ENCODE results near the gene JAG2.
A peak's percentile ranks its signal among the peaks of the same experiment; 100 is the strongest.

JAG2 gene

DNA sequence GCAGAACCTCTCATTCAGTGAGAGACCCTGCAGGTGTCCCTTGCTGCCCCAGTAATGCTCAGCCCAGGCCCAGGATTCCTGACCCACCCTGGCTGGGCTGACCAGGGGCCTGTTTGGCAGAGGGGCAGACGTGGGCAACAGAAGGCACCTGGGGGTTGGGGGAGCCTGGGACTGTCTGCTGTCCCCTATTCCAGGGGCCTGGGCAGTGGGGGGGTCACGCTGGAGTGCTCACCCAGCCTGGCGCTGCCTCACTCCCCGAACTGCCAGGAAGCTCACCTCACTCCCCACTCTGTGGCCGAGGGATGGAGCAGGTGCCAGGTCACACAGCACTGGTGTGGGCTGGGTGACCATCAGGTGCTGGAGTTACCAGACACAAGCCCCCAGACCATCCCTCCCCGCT is 35.1 kb upstream of the JAG2 start:
- DNase-seq (ENCODE audit: low read depth in 2 of 2), result no peak

DNA sequence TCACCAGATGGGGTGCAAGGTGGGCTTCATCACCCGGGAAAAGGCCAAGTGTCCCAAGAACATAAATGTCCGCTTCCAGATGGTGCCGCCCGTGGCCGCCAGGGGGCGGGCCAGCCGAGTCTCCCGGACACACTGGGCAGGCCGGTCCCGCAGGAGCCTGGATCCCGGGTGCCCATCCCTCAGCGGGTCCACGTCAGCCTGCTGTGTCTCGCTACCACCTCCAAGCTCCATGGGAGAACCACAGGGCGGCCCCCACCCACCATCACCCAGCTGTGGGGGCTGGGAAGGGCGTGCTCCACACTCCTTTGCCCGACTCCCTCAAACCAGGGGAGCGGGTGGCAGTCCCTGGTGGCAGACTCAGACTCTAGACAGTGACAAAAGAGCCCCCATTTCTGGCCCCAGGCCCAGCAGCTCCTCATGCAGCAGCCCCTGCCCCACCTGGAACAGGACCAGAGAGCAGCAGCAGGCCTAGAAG is 34.5 kb upstream of the JAG2 start:
- peak; percentile 18 to 25 for DNase-seq (ENCODE audit: low read depth in 2 of 2)

DNA sequence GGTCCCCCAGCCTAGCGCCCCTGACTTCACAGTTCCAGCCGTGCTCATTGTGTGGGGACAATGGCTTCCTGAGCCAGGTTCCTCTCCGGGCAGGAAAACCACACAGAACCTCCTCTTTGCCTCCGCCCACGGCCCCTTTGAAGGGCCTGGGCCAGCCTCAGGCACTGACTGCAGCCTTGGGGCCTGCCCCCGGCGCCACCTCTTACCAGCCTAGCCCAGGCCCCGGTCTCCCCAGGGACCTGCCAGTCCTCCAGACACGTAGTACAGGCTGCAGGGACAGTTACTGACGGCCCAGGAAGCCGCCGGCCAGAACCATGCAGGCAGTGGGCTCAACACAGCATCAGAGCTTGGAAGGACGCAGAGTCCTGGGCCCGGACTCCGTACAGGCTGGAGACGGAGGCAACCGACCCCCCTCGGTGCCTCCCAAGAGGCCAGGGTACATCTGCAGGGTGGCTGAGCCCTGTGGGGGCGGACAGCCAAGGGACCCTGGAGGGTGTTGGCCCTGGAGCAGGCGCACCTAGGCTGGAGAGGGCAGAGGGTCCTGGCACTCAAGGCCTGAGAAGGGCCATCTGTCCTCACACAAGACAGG is 33.4 kb upstream of the JAG2 start:
- no peak for DNase-seq (ENCODE audit: low read depth in 2 of 2)

DNA sequence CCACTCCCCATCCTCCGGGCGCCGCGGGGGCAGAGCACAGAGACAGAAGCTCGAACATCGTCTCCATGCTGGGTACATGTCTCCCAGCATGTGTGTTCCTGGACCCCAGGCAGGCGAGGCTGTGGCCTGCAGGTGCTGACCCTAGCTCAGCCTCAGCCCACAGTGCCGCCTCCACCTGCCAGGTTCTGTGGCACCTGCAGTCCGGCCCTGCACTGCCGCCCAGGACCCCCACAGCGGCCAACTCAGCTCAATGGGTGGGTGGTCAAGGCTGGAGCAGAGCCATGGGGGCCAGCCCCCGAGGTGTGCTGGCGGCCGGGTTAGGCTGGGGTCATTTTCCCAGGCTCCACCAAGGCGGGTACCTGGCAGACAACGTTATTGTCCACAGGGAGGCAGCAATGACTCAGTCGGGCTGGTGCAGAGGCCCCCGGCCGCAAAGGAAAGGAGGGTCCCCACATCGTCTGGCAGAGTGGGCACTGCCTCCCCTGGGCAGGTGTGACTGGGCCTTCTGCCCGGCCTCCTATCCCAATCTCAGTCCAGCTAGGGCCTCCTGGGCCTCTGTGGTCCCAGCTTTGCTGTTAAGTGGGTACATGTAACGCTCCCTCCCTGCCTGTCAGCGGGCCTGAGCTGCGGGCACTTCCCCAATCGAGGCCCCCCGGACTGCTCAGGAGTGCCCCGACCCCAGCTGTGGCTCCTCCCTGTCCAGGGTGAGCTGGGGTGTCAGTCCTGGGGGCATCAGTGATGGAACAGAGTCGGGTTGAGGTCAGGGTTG is 32.8 kb upstream of the JAG2 start:
- no peak for DNase-seq (ENCODE audit: low read depth in 2 of 2)

DNA sequence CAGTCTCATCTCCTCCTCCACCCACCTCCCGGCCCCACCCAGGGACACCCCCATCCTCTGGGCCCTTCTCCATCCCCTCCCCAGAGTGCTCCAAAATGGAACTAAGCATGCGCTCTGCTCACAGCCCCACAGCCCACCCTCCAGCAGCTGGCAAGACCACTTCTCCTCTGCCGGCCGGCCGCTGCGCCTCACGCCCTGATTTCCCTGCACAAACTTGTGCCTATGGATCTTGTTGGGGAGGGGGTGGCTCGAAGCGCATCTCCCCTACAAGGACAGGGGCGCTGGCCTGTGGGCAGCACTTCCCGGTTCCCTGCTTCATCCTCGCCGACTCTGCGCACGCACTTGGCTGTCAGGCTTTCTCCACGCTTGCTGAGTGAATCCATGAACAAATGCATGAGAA is 32.1 kb upstream of the JAG2 start:
- DNase-seq (ENCODE audit: low read depth in 2 of 2), result no peak

DNA sequence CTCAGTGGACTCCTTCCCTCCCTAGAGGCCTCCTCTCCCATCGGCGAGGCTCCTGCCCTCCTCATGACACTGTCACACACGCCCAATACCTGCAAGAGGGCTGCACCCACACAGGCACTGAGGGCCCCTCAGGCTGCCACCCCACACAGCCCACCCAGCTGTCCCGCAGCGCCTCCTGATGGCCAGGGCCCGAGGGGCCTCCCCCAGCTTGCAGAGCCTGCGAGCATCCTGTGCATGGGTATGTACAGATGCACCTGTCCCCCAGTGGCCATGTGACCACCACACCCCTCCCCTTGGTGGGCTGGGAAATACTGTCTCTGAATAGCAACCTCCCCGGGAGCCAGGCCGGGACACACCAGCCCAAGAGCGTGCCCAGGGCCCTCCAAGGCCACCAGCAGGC is 31.5 kb upstream of the JAG2 start:
- DNase-seq (ENCODE audit: low read depth in 2 of 2), result no peak

DNA sequence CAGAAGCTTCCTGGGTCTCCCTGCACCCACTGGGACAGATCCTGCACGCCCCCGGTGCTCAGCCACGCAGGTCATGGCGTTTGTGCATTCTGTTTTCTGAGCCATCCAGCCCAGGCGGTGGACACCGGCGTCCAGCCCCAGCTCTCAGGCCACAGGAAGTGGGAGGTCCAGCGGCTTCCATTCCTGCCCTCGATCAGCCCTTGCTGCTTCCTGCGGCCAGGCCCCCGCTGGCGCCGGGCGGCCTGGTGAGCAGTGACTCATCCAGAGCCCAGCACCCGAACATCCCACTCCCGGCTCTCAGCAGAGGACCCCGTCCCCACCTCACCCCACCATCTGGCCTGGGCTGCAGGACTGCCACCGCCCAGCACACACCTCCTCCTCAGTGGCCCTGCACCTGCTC is 30.5 kb upstream of the JAG2 start:
- no peak for DNase-seq (ENCODE audit: low read depth in 2 of 2)

DNA sequence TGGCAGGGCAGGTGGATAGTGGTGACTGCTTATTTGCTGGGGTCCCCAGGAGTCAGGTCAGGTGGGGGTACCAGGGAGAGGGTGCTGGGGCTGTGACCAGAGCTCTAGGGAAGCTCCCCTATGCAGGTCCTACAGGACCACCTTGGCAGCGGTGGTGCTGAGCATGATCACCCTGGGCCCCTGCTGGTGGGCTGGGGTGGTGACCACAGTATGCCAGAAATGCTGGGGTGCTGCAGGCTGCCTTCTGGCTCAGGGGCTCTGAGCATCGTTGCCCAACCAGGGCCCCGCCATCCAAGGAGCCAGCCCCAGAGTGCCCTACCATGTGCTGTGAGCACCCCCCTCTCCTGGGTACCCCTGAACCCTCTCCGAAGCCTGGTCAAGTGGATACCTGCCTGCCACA is 30.0 kb upstream of the JAG2 start:
- DNase-seq (ENCODE audit: low read depth in 2 of 2), result no peak

DNA sequence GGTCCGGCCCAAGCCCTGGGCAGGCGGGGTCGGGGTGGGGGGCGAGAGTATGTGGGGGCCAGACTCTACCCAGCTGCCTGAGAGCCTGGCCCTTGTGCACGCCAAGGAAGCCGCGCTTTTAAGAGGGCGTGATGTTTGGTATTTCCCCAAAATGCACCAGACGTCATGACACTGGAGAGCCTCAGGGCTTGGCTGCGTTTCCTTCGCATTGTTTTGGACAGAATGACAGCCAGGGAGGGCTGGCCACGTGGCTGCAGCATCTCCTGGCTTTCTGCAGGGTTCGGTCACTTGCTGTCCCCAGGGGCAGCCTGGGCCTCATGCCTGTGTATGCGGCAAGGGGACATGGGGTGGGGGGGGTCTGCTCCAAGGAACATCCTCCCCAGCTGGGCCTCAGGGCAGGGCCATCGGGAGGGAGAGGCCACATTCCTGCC is 28.6 kb upstream of the JAG2 start:
- no peak for DNase-seq (ENCODE audit: low read depth in 2 of 2)

DNA sequence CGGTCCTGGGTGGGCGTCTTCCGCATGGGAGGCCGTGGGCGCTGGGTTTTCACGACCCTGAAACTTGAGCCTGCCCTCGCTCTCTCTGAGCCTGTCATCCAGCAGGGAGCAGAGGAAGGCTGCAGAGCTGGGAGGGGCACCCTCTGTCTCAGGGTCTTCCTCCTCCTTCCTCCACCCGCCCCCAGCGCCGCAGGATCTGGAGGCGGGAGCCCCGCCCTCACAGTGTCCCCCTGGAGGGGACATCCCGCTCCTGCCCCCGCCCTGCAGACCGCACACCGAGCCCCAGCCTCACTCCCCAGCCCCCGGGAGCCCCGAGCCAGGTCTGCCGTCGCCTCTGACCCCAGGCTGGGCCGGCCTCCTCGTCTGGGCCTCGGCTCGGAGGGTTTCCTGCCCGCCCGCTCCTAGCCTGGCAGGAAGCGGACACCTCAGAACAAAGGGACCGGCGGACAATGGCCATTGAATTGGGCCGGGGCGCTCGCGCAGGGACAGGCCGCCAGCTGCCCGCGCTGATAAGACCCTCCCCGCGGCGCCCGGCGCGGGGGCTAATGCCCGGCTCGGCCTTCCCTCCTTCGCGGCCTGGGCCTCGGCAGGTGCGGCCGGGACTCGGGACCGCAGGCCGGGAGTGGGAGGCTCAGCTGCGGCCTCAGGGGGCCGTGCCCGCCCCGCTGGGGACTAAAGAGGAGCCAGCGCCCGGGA is 27.8 kb upstream of the JAG2 start:
- no peak for DNase-seq (ENCODE audit: low read depth in 2 of 2)

DNA sequence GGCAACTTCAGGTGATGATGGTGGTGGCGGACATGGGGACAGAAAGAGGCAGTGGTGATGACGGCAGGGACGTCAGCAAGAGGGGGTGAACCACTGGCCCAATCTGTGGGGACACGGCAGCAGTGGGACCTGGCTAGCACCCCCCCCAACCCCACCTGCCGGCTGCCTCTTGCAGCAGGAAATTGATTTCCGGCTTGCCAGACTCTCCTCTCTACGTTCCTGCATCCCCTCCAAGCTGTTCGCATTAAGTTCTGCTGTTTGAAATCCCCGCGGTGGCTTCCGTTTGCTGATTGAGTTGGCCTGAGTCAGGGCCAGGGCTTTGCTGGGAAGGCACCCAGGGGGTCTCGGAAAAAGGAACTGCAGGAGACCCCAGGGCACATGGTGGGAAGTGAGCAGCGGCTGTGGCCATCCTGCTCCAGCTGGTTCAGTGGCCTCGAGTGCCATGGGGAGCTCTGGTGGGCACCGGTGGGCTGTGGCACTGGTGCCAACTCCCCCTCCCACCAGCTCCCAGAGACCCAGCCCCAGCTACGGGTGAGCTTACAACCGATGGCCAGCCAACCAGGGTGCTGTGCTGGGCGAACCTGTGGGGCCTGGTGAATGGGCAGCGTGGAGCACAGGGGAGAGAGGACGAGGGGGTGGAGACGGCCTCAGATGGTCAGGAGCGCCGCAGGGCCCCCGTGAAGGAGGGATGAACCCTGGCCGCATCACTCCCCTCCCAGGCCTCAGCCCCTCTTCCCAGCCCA is 27.1 kb upstream of the JAG2 start:
- DNase-seq (ENCODE audit: low read depth in 2 of 2), result no peak

DNA sequence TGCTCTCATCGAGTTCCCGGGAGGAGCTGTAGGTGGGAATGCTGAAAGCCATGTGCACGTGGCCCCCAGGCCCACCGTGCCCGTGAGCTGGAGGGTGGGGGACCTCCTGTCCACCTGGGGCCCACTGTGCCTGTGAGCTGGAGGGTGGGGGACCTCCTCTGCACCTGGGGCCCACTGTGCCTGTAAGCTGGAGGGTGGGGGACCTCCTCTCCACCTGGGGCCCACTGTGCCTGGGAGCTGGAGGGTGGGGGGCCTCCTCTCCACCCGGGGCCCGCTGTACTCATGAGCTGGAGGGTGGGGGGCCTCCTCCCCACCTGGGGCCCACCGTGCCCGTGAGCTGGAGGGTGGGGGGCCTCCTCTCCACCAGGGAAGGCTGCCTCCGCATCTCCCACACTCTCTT is 26.5 kb upstream of the JAG2 start:
- no peak for DNase-seq (ENCODE audit: low read depth in 2 of 2)

DNA sequence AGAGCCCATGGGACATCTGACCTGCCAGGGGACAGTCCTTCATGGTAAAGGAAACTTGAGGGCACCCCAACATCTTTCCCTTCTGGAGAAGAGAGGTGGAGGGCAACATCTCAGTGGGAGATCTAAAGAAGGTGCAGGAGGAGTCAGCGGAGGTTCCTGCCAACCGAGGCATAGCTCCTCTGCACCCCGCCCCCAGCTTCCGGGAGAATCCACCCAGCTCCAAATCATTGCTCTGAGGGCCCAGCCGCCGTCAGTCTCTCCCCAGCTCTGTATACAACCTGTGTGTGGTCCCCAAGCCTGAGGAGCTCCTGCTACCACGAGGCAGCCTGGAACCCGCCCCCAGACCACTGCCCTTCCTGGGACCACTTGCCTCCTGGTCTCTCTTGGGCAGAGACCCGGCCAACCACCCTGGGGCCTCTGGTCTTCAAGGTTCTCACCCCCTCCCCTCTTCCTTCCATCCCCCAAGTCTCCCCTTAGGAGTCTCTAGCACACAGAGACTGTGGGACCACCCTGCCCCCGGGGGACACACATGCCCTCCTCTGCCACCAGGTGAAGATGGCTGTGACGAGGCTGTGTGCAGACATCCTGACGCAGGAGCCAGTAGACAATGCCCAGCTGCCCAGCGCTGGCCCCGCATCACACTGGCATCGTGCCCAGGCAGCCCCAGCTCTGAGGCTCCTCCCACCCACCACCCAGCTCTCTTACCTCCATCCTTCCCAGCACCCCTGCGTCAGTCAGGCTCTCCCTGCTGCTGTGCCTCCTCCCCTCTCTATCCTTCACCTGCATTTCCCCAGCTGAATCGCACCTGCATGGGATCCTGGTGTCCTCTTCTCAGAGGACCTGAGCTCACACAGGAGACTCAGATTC is 25.6 kb upstream of the JAG2 start:
- DNase-seq (ENCODE audit: low read depth in 2 of 2), result no peak

DNA sequence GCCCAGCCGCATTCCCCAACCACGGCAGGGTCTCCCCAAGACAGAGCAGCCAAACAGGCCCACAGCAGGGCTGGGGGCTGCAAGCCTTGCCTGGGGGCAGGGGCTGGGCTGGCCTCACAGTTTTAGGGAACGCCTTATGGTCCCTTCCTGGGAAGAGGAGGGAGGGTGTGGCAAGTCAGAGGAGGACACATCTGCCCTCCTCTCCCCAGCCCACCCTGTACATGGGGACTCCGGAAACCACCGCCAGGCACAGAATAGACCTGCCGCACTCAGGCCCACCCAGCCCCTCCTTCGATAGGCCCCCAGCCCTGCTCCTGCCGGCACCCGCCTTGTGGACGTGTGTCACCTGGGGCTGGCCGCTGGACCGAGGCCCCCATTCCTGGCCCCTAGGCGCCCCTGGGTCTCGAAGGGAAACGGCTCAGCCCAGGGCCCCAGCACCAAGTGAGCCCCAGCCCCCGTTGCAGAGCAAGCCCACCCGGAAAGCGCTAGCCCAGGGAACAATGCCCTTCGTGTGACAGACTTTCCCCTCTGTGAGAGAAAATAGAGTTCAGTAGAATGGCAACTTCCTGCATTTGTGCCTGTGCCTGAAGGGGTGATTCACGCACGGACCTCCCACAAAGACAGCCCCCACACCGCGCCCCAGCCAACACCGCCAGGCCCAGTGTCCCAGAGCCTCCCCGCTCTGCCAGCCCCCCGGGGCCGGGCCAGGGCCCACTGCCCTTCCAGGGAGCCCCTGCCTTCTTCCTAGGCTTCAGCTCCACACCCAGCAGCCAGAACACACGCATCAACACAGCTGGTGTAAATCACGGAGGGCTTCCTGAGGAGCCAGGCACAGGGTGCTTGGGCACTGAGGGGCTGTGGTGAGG is 24.5 kb upstream of the JAG2 start:
- no peak for DNase-seq (ENCODE audit: low read depth in 2 of 2)

DNA sequence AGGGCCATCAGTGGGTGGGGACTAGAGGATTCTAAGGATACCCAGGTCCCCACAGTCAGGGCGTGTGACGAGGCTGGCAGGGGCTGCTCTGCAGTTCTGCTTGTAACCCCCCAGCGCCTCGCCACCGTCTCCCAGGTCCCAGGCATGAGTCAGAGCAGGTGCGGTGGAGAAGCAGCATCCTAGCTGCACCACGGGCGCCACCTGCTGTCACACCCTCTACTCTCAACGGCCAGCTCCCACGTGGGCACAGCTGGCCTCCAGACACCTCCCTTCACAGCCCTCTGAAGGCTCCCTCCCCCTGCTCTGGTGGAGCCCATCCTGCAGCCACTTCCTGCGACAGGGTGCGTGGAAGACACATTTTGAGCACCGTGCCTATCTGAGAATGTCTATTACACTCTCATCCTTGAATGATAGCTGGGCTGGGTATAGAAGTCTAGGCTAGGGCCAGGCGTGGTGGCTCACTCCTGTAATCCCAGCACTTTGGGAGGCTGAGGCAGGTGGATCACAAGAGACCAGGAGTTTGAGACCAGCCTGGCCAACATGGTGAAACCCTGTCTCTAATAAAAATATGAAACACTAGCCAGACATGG is 19.5 kb upstream of the JAG2 start:
- no peak for DNase-seq (ENCODE audit: low read depth in 2 of 2)

DNA sequence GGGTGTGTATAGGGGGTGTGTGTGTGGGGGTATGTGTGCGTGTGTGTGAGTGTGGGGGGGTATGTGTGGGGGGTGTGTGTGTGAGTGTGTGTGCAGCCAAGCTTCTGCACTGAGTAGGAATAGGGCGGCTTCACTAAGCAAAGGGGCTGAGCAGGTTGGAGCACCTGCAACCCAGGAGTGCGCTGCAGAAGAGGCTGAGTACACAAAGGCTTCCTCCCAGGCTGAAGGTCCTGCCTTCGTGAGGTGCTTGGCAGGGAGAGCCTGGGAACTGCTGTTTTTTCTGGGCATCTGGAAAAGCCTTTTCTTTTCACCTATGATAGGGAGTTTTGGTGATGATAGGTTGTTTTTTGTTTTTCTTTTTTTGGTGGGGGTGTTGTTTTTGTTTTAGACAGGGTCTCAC is 18.5 kb upstream of the JAG2 start:
- no peak for DNase-seq (ENCODE audit: low read depth in 2 of 2)

DNA sequence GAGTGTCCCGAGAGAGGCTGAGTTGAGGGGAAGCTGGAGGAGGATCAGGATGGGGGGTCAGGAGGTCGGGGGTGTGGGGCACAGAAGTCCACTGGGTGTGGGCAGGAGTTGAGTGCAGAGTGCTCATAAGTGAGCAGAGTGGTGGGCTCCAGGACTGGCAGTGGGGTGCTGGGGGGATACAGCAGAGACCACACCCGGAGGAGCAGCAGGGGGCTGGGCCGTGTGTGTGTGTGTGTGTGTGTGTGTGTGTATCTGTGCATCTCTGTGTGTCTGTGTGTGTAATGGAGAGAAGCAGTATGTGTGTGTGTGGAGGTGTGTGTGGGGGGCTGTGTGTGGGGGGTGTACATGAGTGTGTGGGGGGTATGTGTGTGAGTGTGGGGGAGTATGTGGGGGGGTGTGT is 17.4 kb upstream of the JAG2 start:
- DNase-seq (ENCODE audit: low read depth in 2 of 2), result no peak

DNA sequence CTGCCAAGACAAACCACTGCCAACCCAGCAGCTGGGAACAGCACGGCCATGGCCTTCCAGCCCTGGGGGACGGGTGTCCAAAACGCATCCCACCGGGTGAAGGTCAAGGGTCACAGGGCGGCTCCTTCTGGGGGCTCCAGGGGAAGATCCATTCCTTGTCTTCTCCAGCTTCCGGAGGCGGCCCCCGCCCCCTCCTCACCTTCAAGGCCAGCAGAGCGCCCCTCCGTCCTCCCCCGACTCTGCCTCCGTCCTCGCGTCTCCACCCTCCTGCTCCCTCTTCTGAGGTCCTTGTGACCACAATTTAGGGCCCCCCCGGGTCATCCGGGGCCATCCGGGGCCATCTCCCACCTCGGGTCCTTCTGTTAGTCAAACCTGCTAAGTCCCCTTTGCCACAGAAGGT is 16.4 kb upstream of the JAG2 start:
- DNase-seq (ENCODE audit: low read depth in 2 of 2), result no peak

DNA sequence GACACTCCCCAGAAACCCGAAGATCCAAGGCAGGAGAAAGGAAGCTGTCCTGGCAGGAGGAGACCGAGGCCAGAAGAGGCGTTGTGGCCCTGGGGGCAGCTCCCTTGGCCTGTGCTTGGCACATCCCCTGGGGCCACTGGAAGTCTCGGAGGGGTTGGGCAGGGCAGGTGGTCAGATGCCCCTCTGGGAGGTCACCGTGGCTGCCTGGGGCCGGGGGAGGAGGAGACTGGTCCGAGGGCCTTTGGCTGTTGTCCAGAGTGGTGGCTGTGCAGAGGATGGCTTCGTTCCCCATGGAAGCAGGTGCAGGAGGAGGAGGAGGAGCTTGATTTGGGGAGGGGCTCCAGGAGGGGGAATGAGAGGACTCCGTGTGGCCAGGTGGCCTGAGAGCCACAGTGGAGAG is 15.9 kb upstream of the JAG2 start:
- DNase-seq (ENCODE audit: low read depth in 2 of 2), result no peak
